Middle frontal gyrus (tissue), 1 donor: ENCODE measurements around the gene DDX17.

Source experiments
- DNase-seq: peaks from one replicate; pipeline ENCODE4 v3.0.0-alpha.2; 2015; ENCODE audit warnings: low spot score; ENCODE audit errors: extremely low spot score

DDX17 gene

DNA sequence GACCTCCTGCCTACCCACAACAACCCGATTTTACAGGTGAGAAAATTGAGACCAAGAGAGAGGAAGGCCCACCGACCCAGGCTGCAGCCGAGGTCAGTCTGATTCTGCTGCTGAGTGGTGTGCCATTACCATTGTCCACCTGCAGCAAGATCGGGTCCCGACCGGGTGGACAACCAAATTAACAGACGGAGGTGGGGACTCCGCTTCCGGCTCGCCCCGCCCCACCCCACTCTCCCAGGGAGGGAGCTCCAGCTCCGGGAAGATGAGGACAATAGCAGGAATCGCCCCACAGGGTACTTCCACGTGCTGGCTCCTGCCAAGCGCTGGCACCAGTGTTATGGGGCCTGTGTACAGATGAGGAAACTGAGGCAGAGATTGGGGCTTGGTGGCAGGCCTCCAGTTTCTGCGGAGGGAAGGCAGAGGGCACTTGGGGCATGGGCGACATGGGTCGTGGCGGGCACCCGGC lies 38.6 kb downstream of the DDX17 start:
- DNase-seq = no peak

- DNase-seq = no peak
Observed at GRCh38 chr22:38465673-38466490, 40.2 kb downstream of the DDX17 start.

DNA sequence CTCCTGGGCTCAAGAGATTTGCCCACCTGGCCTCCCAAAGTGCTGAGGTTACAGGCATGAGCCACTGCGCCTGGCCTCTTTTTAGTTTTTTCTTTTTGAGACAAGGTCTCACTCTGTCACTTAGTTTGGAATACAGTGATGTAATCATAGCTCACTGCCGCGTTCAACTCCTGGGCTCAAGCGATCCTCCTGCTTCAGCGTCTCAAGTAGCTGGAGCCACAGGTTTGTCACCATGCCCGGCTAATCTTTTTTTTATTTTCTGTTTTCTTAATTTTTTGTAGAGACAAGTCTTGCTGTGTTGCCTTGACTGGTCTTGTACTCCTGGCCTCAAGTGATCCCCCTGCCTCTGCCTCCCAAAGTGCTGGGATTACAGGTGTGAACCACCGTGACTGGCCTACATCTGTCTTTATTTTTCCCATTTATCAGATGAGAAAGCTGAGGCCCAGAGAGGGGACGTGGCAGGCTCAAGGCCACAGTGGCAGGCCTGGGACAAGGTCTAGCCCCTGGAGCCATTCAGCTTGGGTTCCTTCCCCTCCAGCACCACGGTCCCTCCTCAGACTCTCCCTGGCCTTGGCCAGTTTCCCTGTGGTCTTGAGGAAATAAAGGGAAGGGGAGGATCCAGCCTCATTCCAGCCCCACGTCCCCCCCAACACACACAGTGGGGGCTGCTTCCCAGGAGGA lies 41.0 kb downstream of the DDX17 start:
- DNase-seq = no peak

- no peak for DNase-seq
Observed at GRCh38 chr22:38462960-38463784, 42.9 kb downstream of the DDX17 start.

GRCh38 chr22:38461414-38462081 lies 44.6 kb downstream of the DDX17 start:
- peak; percentile 55 for DNase-seq

- no peak for DNase-seq
Observed at GRCh38 chr22:38461057-38461413, 45.1 kb downstream of the DDX17 start.

DNA sequence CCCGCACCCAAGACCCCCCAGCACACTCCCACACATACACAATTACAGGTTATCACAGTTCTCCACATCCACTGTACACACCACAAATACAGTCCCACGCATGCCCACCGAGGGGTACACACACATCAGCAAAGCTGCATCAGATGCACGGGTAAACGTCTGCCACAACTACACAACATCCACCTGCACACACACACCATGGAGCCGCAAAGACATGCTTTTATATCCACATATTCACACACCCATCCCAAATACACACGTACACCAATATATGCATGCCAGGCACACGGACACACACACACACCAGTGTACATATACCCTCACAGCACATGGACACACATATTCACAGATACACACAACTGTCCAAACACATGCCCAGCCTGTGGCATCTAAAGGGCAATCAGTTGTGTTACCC lies 45.7 kb downstream of the DDX17 start:
- DNase-seq = no peak

- no peak for DNase-seq
Observed at GRCh38 chr22:38456841-38457699, 49.0 kb downstream of the DDX17 start.

DNA sequence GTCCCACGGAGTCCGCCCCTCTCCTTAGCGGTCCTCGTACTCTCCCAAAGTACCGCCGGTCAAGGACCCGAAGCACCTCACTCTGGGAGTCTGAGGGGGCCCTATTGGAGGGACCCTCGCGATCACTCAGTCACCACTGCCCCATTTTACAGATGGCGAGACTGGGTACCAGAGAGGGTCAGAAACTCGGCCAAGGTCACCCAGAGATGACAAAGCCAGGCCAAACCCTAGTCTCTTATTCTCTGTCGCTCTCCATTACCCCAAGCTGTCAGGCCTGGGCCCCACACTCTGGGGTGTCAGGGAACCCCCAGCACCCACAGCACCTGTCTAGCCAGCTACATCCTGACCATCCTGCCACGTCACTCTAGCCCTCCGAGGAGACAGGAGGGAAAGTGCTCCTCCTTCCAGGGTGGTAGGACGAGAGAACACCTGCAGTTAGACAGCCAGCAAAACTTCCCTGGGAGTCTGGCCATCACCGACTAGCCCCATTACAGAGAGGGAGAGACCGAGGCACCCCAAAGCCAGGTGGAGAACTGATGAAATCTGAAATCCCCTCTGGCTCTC lies 49.8 kb downstream of the DDX17 start:
- no peak for DNase-seq

DNA sequence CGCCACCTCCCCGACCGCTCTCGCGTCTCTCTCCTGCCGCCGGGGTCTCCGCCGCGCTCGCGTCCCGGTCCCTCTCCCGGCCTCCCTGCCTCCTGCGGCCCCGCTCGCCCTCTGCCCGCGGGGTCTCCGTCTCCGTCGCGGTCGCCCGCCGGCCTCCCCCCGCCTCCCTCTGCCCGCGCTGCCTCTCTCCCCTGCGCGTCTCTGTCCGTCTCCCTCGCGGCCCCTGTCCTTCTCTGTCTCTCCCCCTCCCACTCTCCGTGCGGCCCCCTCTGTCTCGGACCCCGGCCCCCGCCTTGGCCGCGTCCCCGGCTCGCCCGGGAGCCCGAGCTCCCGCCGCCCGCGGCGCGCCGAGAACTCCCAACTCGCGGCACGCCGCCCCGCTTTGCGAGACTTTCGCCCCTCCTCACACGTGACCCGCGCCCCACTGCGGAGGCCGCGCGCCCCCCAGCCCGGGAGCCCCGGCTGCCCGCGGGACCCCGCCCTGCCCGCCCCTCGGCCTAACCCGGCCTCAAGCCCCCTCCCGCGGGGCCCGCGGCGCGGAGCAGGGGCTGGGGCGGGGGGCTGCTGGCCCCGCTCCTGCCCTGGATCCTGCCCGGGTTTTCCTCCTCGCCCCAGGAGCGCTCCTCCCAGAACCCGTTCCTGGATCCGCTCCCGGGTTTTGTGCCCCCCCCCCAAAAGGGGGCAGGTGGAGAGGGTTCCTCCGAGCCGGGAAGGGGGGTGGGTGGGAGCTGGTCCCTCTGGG lies 50.4 kb downstream of the DDX17 start:
- DNase-seq = no peak

DNA sequence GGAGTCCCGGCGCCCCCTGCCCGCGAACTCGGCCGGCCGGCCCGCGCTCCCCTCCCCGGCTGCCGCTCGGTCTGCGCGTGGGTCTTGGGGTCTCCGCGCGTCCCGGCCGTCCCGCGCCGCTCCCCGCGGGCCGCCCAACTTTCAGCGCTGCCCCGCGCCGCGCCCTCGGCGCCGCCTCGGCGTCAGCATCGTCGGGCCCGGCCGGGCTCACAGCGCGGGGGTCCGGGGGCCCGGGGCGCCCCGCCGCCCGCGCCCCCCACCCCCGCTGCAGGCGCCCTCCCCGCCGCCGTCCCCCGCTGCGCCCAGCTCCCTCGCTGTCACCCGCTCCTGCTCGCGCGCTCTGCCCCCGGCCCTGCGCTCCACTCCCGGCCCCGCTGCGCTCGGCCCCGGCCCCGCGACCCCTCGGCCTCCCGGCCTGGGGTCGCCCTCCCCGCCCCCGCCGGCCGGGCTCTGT lies 51.0 kb downstream of the DDX17 start, which contains the start of gene KCNJ4:
Gene KCNJ4, minus strand, starts transcription at position 124 of the 454 bp plus-strand sequence. CDS start 27,067 bp downstream, outside the sequence.
- no peak for DNase-seq

GRCh38 chr22:38454353-38455075 lies 51.6 kb downstream of the DDX17 start:
- no peak for DNase-seq

- no peak for DNase-seq
Observed at GRCh38 chr22:38453996-38454352, 52.1 kb downstream of the DDX17 start.

- no peak for DNase-seq
Observed at GRCh38 chr22:38453066-38453672, 52.9 kb downstream of the DDX17 start.

DNA sequence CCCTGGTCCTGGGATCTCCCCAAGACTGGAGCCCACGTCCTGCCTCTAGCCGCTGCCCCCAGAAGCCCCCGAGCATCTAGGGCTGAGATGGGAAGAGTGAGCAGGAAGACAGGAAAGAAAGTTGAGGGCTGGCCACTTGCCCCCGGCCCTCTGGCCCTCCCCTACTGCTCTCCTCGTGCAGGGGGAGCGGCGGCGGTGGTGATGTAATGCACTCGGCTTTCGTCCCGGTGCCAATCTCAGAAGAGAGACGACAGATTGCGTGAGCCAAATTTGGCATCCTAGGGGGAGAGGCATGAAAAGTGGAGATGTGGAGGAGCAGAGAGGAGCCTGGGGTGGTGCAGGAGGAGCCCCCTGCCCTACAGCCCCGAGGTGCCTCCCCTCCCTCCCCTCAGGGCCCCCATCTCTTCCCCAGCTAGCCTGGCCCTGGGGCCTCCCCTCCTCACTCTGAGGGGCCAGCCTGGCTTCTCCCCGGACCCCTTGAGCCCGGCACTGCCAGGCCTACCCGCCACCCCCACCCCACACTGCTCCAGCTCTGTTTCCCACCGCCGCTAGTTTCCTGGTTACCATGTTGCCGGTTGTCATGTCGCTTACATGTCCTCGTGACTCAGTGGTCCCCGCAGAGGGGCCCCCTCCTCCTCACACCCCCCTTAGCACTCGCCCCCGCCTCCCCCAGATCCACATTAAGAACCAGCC lies 53.6 kb downstream of the DDX17 start:
- DNase-seq = no peak

GRCh38 chr22:38451864-38452263 lies 54.2 kb downstream of the DDX17 start:
- no peak for DNase-seq

DNA sequence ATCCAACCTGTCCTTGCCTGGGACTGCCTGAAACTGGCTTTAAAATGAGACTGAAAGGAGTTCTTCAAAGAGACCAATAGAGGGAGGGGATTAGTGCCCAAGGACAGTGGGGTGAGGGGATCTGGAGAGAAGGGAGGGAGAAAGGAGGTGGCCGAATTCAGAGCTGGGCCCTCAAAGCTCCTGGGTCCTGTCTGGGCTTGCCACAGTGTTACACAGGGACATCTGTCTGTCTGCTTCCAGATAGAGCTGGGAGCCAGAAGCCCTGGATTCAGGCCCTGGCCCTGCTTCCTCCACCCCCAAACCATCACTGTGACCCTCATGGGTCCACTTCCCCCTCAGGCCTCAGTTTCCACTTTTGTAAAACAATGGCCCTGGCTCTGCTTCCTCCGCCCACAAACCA lies 54.7 kb downstream of the DDX17 start:
- no peak for DNase-seq
